Transverse colon (tissue), 4 donors: Measurements from ENCODE around the gene NR2C1. TPM values are rescaled to one million over a fixed set of nuclear protein-coding genes. Genes with fewer than 3 reads are reported as not detected.

ENCODE experiments used
- DNase-seq: peaks from one replicate; pipeline ENCODE4 v3.0.0-alpha.2; 2019
- H3K27ac ChIP-seq, 4 donors: fragments of 200-600 bp; sonication (generic); 2 replicates each; pipeline ENCODE4 v1.5.1; 2016 to 2018; ENCODE audit warnings: inconsistent platforms in 4 of 4
- H3K27me3 ChIP-seq: fragments of 200-600 bp; sonication (generic); 2 replicates; pipeline ENCODE4 v1.5.1; 2017; ENCODE audit warnings: inconsistent platforms
- H3K36me3 ChIP-seq, 4 donors: fragments of 200-600 bp; sonication (generic); 2 replicates each; pipeline ENCODE4 v1.5.1; 2017 to 2019; ENCODE audit warnings: inconsistent platforms in 4 of 4
- H3K4me1 ChIP-seq, 4 donors: fragments of 200-600 bp; sonication (generic); 2 replicates each; pipeline ENCODE4 v1.5.1; 2017 to 2020; ENCODE audit warnings: inconsistent platforms in 4 of 4
- H3K4me3 ChIP-seq, 4 donors: fragments of 200-600 bp; sonication (generic); 1 replicate in 1 of 4; 2 replicates in 3 of 4; pipeline versions ENCODE4 v1.5.1 to v1.6.1; 2017 to 2019; ENCODE audit warnings: inconsistent platforms in 4 of 4
- H3K9me3 ChIP-seq, 2 donors: fragments of 200-600 bp; sonication (generic); 2 replicates each; pipeline ENCODE4 v1.5.1; 2017 to 2019; ENCODE audit warnings: inconsistent platforms in 2 of 2
- CTCF ChIP-seq, 5 experiments: fragments of 200-600 bp in 3 of 5; fragments of 450-650 bp in 2 of 5; sonication (generic) in 3 of 5; IDR thresholded peaks; 1 replicate in 2 of 5; 2 replicates in 3 of 5; pipeline ENCODE4 v1.5.1; 2016 to 2017; ENCODE audit warnings: antibody characterized with exemption in 5 of 5, inconsistent platforms in 3 of 5, mild to moderate bottlenecking in 2 of 5, moderate library complexity in 1 of 5
- EP300 ChIP-seq: sonication (generic); formaldehyde crosslinking; IDR thresholded peaks from one replicate; pipeline ENCODE4 v1.6.1; 2017; ENCODE audit warnings: antibody characterized with exemption, low read depth
- POLR2A ChIP-seq: fragments of 450-650 bp; IDR thresholded peaks from one replicate; pipeline ENCODE4 v1.6.1; 2016; ENCODE audit warnings: antibody characterized with exemption, mild to moderate bottlenecking, moderate library complexity
- POLR2AphosphoS5 ChIP-seq, 3 donors: sonication (generic); formaldehyde crosslinking; IDR thresholded peaks; one replicate each; pipeline ENCODE4 v1.6.1; 2016; ENCODE audit warnings: antibody characterized with exemption in 3 of 3
- WGBS, 2 donors: methylation state at CpG; one replicate each; pipeline ENCODE4 v1.1.5; 2018; ENCODE audit warnings: low coverage in 1 of 2; 5-methylcytosine and 5-hydroxymethylcytosine counted together
- in situ Hi-C, 4 donors: fragments of 200-750 bp; cut with MboI; loops; one replicate each; pipeline versions ENCODE4 v1.15.0 to v1.15.1; 2017; ENCODE audit warnings: low sequenced_read_pairs in 3 of 4, low pct_ligation_motif_present in 1 of 4, low pct_unique_long_range_greater_than_20kb in 1 of 4
- intact Hi-C: fragments of 100-400 bp; cut with DNase I; formaldehyde crosslinking; loops from one replicate; pipeline ENCODE4 v1.15.1; 2023; ENCODE audit warnings: low total_unique reads
- total RNA-seq, 4 donors: library from RNA; depleted of rRNA; stranded (reverse); fragments of >200 nt; gene quantifications; one replicate each; pipeline ENCODE4 v1.1.0, GENCODE V29; 2016

The NR2C1 gene
- 100 to 1,000 TPM in 1 of 4 donors, 10 to 100 TPM in 3; 25.1 to 157 (median 46.0) TPM for total RNA-seq

GRCh38 chr12:95072900-95073697, at the start of gene NR2C1:
NR2C1 (minus strand) TSS chr12:95073618; CDS start chr12:95067384, 6,234 bp downstream.
- DNase-seq = peak; percentile 95
- TF ChIP-seq POLR2A (peak; percentile 48), POLR2AphosphoS5 (IDR thresholded peaks at IDR 0.05) (peak; percentile 48 to 66 (median 66)), CTCF (IDR thresholded peaks at IDR 0.05) (no peak)
- intact Hi-C loops (no loop called here), in situ Hi-C loops (no loop called here)
- Histone ChIP-seq H3K4me3 (peak within 1 kb of the TSS; percentile 92 to 100 (median 96)), H3K27ac (peak within 1 kb of the TSS; percentile 92 to 96 (median 94)), H3K9me3 (no peaks in the 10 kb centered on the region), H3K27me3 (no peaks in the 10 kb centered on the region), H3K36me3 (no peaks in the 10 kb centered on the region), H3K4me1 (peaks cover 6 to 13% (median 9%) of the 10 kb centered on the region in 4 donors)
- WGBS, 2 donors = 0% methylated on average over 9 to 67 of the region's 99 CpGs

GRCh38 chr12:95118788-95119179, 45.4 kb upstream of the NR2C1 start:
- DNase-seq = no peak
- Histone ChIP-seq H3K36me3 (no peaks in the 10 kb centered on the region), H3K4me1 (peaks cover 0 to 27% (median 15%) of the 10 kb centered on the region in 4 donors), H3K9me3 (no peaks in the 10 kb centered on the region), H3K4me3 (no peak overlapping the region), H3K27ac (peak overlapping the region in 1 of 4 donors; percentile 6), H3K27me3 (no peaks in the 10 kb centered on the region)
- TF ChIP-seq POLR2A = no peak
- no peak for TF ChIP-seq POLR2AphosphoS5 (IDR thresholded peaks at IDR 0.05)
- no peak for TF ChIP-seq CTCF (IDR thresholded peaks at IDR 0.05)
- no peak for TF ChIP-seq EP300
- intact Hi-C loops = loop anchor here (5.0 to 10.0 kb wide), 2 partner anchors 219 to 416 kb away; no protein-coding TSS in a partner anchor
- WGBS, 2 donors = 86 to 100% methylated on average over 1 to 3 of the region's 3 CpGs
- in situ Hi-C loops = loop anchor here (5.0 to 25.0 kb wide), 4 partner anchors 216 to 416 kb away; no protein-coding TSS in a partner anchor

- H3K36me3 ChIP-seq = no peaks in the 10 kb centered on the region
- no peaks in the 10 kb centered on the region for H3K9me3 ChIP-seq
- H3K4me3 ChIP-seq = no peak overlapping the region
- intact Hi-C loops (loop anchor here (5.0 to 10.0 kb wide), 2 partner anchors 219 to 417 kb away; no protein-coding TSS in a partner anchor), in situ Hi-C loops (loop anchor here (5.0 to 25.0 kb wide), 4 partner anchors 217 to 417 kb away; no protein-coding TSS in a partner anchor)
- H3K27me3 ChIP-seq = no peaks in the 10 kb centered on the region
- no peak for DNase-seq
- TF ChIP-seq EP300 (no peak), POLR2A (no peak), CTCF (IDR thresholded peaks at IDR 0.05) (no peak), POLR2AphosphoS5 (IDR thresholded peaks at IDR 0.05) (no peak)
- peak overlapping the region in 1 of 4 donors; percentile 6 for H3K27ac ChIP-seq
- peaks cover 0 to 25% (median 13%) of the 10 kb centered on the region in 4 donors for H3K4me1 ChIP-seq
- WGBS, 2 donors = 70 to 78% methylated on average over 3 to 4 of the region's 4 CpGs
Observed at GRCh38 chr12:95118138-95118787, 44.8 kb upstream of the NR2C1 start.

GRCh38 chr12:95117178-95117599, 43.8 kb upstream of the NR2C1 start:
- Histone ChIP-seq H3K4me3 (no peak overlapping the region), H3K36me3 (no peaks in the 10 kb centered on the region), H3K27me3 (no peaks in the 10 kb centered on the region), H3K4me1 (peaks cover 0 to 25% (median 13%) of the 10 kb centered on the region in 4 donors), H3K9me3 (no peaks in the 10 kb centered on the region), H3K27ac (peak overlapping the region; percentile 30 to 60 (median 52))
- intact Hi-C loops (loop anchor here (5.0 to 10.0 kb wide), 2 partner anchors 220 to 418 kb away; no protein-coding TSS in a partner anchor), in situ Hi-C loops (loop anchor here (5.0 to 25.0 kb wide), 4 partner anchors 218 to 418 kb away; no protein-coding TSS in a partner anchor)
- peak; percentile 66 for DNase-seq
- TF ChIP-seq POLR2AphosphoS5 (IDR thresholded peaks at IDR 0.05) (peak in 2 of 3 donors; percentile 24 to 42), EP300 (no peak), CTCF (IDR thresholded peaks at IDR 0.05) (peak; percentile 66 to 87 (median 78)), POLR2A (no peak)
- 38 to 60% methylated on average over 1 to 2 of the region's 2 CpGs for WGBS, 2 donors
